ENCODE measurements around the gene SEMA5A.

The SEMA5A gene, protein sequence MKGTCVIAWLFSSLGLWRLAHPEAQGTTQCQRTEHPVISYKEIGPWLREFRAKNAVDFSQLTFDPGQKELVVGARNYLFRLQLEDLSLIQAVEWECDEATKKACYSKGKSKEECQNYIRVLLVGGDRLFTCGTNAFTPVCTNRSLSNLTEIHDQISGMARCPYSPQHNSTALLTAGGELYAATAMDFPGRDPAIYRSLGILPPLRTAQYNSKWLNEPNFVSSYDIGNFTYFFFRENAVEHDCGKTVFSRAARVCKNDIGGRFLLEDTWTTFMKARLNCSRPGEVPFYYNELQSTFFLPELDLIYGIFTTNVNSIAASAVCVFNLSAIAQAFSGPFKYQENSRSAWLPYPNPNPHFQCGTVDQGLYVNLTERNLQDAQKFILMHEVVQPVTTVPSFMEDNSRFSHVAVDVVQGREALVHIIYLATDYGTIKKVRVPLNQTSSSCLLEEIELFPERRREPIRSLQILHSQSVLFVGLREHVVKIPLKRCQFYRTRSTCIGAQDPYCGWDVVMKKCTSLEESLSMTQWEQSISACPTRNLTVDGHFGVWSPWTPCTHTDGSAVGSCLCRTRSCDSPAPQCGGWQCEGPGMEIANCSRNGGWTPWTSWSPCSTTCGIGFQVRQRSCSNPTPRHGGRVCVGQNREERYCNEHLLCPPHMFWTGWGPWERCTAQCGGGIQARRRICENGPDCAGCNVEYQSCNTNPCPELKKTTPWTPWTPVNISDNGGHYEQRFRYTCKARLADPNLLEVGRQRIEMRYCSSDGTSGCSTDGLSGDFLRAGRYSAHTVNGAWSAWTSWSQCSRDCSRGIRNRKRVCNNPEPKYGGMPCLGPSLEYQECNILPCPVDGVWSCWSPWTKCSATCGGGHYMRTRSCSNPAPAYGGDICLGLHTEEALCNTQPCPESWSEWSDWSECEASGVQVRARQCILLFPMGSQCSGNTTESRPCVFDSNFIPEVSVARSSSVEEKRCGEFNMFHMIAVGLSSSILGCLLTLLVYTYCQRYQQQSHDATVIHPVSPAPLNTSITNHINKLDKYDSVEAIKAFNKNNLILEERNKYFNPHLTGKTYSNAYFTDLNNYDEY

DNA sequence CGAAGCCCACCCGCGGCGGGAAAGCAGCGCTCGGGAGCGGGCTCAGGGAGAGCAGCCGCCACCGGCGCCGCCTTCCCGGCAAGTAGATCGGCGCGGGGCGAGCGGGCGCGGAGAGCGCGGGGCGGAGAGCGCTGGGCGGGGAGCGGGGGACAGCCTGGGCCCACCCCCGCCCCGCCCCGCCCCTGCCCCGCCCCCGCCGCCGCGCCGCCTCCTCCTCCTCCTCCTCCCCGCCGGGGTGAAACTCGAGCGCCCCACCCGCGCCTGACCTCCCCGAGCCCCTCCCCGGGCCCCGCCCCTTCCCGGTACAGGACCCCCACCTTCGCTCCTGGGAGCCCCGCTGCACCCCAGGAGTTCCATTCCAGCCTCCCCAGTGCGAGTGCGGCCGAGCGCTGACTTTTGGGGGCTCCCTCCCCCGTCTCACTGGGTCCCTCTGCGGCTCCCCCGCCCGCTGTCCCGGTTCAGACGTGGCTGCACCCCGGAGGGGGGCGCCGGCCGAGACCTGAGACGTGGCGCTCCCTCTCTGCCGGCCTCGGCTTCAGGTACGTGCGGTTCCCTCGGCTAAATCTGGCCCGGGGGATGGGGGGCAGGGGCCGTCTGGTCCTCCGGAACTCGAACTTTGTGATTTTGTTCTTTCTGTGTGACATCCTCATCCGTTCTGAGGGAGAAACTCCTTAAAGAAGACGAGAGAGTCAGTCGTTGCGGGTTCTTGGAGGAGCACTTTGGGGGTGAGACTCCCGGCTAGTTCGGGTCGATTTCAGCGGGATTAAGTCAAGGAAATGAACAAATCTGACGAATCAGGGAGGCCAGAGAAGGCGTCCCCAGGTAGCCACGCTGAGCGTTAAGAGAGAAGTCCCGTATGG is at the start of gene SEMA5A:
Gene SEMA5A (minus strand): TSS at position 84 of the 860 bp plus-strand sequence. CDS start 166,129 bp downstream, outside the sequence.
- no peak for DNase-seq

DNA sequence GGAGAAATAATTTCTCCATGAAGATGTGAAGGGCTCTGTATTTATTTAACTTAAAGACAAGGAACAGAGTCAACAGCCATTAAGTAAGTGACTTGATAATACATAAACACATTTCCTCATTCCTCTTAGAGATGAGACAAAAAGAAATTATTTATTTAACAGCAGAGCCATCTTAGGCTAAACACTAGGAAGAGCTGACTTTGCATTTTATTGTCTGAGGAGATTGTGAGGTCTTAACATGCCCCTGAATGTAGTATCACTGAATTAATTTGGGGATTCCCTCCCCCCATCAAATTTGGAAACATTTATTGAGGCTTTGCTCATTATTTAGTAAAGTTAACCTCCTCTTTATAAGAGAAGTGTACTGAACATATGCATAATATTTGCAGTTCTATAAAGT is 49.0 kb upstream of the SEMA5A start:
- no peak for DNase-seq

DNA sequence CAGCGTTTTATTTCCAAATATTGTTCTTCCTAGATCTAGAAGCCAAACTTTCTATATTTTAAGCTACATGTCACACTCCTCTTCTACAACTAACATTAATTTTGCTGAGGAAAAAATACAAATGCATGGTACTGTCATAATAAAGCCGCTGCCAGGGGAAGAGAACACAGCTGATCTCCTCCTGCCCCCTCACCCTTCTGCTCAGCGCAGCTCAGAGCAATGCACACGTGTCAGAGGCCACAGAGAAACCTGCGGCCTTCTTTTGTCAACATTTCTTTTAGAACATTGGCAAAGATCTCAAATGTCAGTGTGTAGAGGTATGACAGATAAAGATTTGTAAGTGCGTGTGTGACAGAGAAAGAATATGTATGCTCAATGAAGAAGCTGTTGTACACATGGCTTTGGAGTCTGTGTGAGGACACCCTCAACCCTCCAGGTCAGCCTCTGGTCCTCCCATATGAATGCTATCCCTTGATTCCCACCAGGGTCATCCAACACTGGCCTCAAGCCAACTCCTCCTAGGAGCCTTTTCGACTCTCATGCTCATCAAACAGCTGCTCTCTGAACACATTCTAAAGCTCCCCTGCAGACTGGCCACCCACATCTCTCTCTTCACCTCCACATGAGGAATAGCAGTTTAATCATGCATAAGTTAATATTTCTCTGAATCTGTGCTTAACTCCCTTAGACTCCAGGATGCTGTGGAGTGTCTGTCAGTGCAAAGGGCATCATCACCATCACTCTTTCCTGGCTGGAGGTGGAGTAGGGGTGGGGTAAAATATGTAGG is 43.4 kb upstream of the SEMA5A start:
- DNase-seq, result no peak

DNA sequence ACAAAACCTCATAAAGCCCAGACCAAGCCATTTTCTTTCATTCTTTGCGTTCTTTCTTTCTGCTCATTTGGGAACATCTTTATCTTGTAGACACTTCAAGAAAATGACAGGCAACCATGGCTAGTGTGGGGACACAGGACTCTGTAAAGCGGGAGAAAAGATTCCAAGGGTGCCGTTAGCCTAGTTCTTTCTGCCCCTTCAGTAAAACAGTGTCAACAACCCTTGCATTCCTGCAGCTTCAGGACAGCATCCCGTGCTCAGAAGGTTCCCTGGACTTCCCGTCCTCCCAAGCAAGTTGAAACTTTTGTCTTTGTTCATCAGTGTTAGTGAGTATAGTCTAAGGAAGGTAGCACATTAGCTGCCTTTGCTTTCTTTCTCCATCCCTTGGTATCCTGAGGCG is 42.4 kb upstream of the SEMA5A start:
- DNase-seq, result no peak

DNA sequence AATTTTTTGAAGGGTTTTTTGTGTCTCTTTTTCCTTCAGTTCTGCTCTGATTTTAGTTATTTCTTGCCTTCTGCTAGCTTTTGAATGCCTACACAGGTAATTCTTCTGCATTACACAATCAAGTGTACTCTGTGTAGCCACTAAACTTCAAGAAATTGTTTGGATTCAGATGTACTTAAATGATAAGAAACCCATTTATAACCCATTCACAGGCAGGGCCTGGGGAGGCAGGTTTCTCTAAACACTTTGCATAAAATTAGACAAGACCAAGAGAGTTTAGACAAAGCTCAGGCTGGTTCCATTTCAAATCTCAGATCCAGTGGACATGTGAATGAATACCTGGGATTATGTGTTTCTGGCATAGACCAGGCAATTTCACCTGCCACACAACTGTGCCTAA is 41.3 kb upstream of the SEMA5A start:
- DNase-seq, result no peak

DNA sequence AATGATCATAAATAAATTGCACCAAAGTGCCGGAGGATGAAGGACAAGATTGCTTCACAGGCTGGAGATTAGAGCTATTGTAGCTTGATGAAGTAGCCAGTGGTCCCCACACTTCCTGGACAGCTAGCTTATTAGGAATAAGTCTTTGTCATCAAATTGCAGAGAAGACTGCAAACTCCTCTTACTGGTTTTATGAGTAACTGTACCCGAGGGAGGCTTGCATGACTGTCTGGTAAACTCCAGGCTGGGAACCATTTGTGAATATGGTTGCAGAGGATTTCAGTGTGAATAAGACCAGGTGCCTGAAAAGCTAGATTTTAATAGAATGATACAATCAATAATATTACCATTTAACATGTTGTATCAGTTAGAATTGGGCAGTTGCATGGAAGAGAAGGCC is 36.5 kb upstream of the SEMA5A start:
- DNase-seq, result no peak

DNA sequence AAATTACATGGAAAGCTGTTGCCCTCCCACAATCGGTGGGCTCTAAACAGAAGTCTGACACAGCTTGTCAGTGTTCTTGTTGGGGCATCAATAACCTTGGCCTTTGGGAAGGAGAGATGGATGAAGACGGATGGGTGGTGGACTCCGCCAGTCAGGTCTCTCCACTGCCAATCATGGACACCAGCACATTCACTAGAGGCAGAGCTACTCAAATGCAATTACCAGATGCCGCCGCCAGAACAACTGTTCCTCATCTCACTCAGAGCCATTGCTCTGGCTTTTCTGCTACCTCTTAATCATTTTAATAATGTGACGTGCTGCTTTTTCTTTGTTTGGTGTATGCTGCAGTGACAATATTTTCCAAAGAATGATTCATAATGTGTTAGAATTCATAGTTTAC is 27.9 kb upstream of the SEMA5A start:
- DNase-seq, result no peak

DNA sequence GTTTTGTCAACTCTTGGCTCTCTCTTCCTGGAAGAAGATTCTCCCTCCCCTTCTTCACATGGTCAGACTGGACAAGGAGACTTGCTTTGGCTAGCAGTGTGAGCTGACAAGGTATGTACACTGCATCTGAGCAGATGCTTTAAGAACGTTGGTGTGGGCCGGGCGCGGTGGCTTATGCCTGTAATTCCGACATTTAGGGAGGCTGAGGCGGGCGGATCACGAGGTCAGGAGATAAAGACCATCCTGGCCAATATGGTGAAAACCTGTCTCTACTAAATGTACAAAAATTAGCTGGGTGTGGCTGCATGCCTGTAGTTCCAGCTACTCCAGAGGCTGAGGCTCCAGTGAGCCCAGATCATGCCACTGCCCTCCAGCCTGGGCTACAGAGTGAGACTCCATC is 26.4 kb upstream of the SEMA5A start:
- DNase-seq, result no peak

DNA sequence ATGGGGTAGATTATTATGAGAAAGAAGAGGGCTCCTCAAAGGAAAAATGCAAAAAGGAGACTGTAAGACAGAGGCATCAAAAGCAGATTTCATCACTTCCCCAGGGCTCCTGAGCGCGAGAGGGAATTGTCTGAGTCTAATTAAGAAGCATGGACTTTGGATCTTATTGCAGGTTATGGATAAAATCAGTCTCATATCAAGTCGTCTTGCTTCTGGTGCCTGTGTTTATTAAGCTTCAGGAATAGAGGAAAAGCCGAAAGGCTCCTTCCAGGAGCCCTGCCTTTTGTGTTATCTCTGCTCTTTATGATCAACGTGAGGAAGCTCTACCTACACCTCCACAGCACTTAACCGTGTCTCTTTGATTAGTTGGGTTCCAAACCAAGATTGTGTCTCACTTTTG is 25.0 kb upstream of the SEMA5A start:
- no peak for DNase-seq

DNA sequence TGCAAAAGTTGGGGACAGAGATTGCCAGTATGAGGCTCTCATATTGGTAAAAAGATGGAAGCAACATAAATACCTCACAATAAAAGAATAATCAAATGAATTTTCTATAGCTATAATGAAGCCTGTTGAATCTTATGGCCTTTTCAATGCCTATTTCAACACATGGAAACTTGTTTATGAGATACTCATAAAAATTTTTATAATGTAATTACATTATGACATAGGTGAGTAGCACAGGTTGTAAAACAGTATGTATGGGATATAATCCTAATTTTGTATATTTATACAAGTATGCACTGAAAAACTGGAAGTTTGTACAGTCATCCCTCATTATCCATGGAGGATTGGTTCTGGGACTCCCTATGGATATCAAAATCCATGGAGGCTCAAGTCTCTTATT is 21.2 kb upstream of the SEMA5A start:
- no peak for DNase-seq

DNA sequence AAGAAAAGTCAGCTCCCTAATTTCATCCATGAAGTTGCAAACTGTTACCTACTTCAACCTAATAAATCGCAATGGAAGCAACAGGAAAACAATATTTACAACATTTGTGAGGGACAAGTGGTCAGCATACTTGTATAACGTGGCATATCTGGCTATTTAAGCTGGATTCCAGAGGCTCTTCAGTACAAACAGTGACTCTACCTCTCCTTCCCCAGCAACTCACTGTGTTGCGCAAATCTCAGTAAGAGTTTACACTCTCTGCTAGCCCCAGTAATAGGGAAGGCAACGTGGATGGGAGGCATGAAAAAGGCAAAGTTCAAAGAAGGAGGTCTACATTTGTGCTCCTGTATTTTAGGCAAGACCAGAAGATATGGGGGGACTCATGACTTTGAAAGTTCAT is 18.9 kb upstream of the SEMA5A start:
- DNase-seq, result no peak

DNA sequence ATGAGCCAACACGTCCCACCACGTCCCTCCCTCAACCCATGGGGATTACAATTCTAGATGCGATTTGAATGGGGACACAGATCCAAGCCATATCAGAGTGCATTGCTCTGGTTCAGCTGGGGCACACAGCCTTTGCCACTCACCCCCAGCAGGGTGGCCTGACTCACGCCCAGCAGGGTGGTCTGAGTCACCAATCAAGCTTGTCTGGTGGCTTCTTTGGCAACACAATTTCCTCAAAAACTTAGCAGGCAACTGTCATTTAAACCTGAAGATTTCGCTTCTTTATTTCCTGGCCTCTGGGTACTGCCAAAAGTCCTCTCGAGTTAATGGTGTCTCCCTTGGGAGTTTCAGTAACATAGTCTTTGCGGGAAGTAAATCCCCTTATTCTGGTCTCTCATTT is 16.3 kb upstream of the SEMA5A start:
- DNase-seq, result no peak

DNA sequence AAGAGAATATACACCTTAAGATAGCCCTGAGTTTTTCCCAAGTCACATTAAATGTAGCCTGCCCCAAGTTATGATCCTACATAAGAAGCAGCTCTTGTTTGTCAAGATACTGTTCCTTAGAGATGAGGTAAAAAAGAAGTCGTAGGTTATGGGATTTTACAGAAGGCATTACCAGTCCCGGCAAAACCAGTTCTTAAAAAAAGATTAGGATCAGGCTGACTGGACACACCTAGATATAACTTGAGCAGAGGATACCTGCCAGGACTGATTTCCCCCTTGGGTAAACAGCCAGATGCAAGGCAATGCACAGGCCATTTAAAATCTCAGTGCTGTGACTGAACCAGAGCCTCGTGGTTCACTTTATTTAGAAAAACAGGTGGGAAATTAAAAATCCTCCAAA is 14.1 kb upstream of the SEMA5A start:
- no peak for DNase-seq

DNA sequence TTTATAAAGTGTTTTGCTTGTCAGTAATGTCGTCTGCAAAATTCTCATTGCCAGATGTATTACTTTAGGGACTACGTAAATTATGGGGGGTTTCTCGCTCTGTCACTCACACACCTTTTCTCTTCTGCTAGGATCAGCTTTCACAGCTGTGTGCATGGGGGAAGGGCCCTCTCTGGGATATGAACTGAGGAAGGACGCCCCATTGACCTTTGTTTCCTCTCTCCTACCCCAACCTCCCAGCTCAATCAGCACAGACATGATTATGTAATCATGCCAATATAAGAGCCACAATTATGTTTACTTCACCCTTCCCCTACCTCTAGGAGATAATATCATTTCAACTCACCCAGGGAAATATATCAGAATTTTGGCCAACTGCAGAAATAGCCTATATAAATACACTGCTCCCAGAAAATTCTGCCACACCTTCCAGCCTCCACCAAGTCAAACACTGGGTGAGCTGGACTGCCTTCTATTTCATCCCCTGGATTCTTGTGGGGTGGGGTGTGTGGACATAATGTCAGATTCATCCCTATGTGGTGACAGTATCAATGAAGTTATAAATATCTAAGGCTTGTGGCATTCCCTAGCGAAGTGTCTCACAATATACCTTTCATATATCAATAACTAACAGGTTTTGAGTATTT is 12.6 kb upstream of the SEMA5A start:
- no peak for DNase-seq

DNA sequence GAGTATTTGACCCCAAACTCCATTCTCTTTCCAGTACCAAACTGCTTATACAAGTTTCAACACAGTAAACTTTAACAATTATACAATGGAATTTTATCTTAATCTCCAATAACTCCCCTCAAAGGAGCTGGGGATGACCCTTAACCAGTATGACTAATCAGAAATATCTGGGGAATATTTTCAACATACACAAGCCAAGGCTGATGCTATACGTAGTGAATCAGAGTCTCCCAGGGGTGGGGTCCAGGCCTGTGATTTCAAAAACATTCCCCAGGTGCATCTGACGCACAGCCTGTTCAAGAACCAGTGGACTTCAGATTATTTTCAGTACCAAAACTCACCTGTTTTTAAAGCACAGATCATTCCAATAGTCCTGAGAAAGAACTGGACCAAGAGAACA is 11.8 kb upstream of the SEMA5A start:
- no peak for DNase-seq

DNA sequence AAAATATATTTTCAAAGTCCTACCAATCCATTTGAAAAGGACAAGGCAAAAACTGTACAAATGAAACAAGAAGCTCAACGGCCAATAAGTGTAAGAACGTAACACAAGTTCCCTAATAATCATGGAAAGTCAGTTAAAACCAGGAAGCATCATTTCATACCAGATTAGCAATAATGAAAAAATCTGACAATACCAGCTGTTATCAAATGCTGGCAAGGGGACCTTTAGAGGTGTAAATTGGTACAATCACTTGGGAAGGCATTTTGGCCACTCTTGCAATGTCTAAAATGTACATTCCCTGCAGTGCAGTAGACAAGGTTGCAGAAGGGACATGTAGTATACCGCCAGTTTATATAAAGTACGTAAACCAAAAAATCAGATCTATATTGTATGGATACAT is 10.1 kb upstream of the SEMA5A start:
- DNase-seq, result no peak

DNA sequence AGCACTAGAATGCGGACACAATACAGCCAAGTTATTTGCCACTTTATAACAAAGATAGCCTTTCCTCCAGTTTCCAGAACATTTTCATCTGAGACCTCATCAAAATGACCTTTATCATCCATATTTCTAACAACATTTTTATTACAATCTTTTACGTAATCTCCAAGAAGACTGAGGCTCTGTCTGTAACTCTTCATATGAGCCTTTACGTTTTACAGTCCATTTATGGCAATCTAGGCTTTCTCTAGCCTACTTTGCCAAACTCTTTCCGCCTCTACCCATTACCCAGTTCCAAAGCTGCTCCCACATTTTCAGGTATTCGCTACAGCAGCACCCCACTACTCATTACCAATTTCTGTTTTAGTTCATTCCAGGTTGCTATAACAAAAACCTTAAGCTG is 8.2 kb upstream of the SEMA5A start:
- no peak for DNase-seq

DNA sequence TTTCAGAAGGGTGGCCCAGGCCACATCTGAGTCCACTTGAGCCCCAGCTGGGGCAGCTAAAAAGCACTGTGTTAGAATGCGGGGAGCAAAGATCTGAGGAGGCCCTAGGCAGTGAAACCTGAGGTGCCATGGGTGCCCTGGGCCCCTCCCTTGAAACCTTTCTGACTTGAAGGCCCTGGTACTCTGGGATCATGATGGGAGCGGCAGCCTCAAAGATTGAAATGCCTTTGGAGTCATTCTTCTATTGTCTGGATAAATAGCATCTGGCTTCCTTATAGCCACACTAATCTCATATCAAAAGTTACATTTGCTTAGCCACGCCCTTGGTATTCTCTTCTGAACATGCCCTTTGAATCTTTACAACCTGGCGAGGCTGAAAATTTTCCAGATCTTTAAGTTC is 7.7 kb upstream of the SEMA5A start:
- no peak for DNase-seq

DNA sequence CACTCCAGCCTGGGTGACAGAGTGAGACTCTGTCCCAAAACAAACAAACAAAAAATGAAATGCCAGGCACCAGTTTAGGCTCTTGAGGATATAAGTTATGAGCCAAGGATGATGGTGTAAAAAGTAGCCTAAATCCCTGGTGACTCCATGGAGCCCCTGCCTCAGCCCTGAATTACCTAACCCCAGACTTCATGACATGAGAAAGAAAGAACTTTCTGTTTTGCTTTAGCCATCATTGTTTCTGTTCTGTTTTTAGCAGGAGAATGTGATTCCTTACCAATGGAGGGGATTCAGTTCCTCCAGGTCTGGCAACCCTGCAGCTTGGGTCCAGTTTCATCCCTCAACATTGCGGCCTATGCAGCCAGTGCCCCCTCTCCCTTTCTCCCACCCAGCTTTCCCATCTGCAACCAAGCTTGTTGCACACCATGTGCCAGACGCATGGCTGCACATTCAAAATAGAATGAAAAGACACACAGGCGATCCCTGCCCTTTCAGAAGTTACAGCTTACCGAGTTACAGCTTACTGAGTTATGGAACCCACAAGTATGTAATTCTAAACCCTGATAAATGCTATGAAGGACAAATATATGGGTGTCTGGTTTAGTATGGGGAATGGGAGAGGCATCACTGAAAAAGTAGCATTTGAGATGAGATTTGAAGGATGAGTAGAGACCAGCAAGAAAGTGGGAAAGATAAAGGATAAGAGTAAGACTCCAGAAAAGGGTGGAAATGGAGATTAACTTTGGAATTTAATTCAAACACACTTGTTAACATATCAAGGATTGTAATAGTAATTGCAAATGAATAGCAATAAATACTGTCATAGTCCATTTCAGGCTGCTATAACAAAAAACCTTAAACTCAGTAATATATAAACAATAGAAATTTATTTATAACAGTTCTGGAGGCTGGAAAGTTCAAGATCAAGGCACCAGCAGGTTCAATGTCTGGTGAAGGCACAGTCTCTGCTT is 6.0 kb upstream of the SEMA5A start:
- DNase-seq, result no peak

DNA sequence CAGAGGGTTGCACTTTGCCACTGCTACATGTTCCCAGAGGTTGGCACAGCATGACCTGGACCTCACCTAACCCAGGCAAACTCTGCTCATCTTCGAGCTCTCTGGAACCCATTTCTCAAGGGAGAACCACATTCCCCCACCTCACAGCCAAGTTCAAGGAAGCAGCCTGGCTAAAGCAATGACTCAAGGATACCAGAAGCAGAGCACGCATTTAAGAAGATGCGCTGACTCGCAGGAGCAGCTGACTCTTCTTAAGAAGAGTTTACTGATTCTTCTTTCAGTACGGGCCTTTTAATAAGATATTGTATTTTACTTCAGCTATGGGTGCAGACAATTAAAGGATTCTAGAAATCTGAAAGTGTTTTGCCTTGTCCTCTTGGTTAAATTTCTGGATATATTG is 4.1 kb upstream of the SEMA5A start:
- DNase-seq, result no peak
